NB4 (cell line): Measurements from ENCODE around the gene PLXNB2.

Experiments used
- DNase-seq: peaks from one replicate; pipeline ENCODE4 v3.0.0; 2010; ENCODE audit warnings: low read depth
- H3K4me3 ChIP-seq: one replicate; pipeline ENCODE4 v1.5.1; 2011; ENCODE audit warnings: mild to moderate bottlenecking, low read depth, low read length, moderate library complexity
- MAX ChIP-seq: IDR thresholded peaks from 2 replicates; pipeline ENCODE4 v1.6.1; 2011; ENCODE audit warnings: low read depth, low read length
- MYC ChIP-seq: IDR thresholded peaks from 2 replicates; pipeline ENCODE4 v1.6.1; 2011; ENCODE audit warnings: low read depth, low read length
- POLR2A ChIP-seq: IDR thresholded peaks from 2 replicates; pipeline ENCODE4 v1.6.1; 2011; ENCODE audit warnings: mild to moderate bottlenecking; ENCODE audit not compliant: insufficient read length; ENCODE audit errors: extremely low read depth
- TF ChIP-seq, protein P1 (sequence below): IDR thresholded peaks from one replicate; pipeline ENCODE4 v1.5.1; 2012; ENCODE audit warnings: low read depth, low read length

The PLXNB2 gene

GRCh38 chr22:50271519-50271970 is 35.9 kb downstream of the PLXNB2 start:
- peak; percentile 77 for DNase-seq
- no peak overlapping the region for H3K4me3 ChIP-seq
- TF ChIP-seq POLR2A, result no peak
- no peak for TF ChIP-seq MAX
- no peak for TF ChIP-seq MYC
- TF ChIP-seq, protein P1, sequence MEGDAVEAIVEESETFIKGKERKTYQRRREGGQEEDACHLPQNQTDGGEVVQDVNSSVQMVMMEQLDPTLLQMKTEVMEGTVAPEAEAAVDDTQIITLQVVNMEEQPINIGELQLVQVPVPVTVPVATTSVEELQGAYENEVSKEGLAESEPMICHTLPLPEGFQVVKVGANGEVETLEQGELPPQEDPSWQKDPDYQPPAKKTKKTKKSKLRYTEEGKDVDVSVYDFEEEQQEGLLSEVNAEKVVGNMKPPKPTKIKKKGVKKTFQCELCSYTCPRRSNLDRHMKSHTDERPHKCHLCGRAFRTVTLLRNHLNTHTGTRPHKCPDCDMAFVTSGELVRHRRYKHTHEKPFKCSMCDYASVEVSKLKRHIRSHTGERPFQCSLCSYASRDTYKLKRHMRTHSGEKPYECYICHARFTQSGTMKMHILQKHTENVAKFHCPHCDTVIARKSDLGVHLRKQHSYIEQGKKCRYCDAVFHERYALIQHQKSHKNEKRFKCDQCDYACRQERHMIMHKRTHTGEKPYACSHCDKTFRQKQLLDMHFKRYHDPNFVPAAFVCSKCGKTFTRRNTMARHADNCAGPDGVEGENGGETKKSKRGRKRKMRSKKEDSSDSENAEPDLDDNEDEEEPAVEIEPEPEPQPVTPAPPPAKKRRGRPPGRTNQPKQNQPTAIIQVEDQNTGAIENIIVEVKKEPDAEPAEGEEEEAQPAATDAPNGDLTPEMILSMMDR, result no peak

GRCh38 chr22:50270666-50271394 is 36.6 kb downstream of the PLXNB2 start:
- TF ChIP-seq, protein P1, result no peak
- 0 out of 2 replicates have a peak, but pooled peaks have one; percentile 34 for TF ChIP-seq MAX
- no peak for TF ChIP-seq MYC
- TF ChIP-seq POLR2A, result no peak
- peak; percentile 83 for DNase-seq

GRCh38 chr22:50269970-50270665 is 37.3 kb downstream of the PLXNB2 start, which contains the start of gene MAPK11:
Gene MAPK11, minus strand, starts transcription at chr22:50270380. Its CDS starts 88 bp downstream, at chr22:50270292.
- DNase-seq, result peak; percentile 65
- TF ChIP-seq MAX (no peak), MYC (no peak), POLR2A (no peak)
- TF ChIP-seq, protein P1, result no peak
- H3K4me3 ChIP-seq, result peak within 1 kb of the TSS; percentile 34

More at GRCh38 chr22:50270666-50271394, 36.6 kb downstream of the PLXNB2 start:
- H3K4me3 ChIP-seq, result peak overlapping the region; percentile 34

DNA sequence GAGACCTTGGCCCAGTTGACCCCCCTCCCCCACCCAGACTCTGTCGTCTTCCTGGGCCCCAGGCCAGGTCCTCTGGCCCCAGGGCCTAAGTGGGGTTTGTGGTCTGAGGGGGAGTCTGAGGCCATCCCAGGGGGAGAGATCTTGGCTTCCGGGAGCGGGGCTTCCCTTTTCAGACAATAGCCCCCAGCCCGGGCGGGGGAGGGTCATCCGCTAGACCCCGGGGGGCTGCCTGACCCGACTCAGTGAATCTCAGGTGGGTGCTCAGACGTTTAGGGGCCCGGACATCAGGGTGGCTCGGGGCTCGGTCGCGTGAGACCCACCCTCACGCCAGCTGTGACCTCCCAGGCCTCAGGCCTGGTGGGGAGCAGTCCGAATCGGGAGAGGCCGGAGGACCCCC is 37.9 kb downstream of the PLXNB2 start:
- H3K4me3 ChIP-seq, result peak overlapping the region; percentile 21
- DNase-seq, result peak; percentile 73

DNA sequence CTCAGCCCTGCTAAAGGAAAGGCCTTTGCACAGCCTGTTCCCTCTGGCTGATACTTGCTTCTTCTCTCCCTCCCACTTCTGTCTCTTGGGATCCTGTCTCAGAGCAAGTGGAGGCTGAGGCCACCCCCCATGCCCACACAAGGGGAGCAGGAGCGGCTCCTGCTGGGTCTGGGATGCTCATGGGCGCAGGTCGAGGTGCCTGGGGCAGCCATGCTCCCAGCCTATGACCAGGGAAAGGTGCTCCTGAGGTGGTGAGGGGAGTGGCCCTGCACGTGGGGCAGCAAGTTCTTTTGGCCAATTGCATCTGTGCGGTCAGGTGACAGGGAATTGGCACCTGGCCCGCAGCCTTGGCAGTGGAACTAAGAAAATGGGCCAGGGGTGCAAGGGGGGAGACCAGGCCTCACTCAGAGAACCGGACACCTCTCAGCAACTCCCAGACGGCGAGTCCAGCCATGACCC is 38.8 kb downstream of the PLXNB2 start:
- peak; percentile 36 for DNase-seq
- no peak for TF ChIP-seq POLR2A
- no peak for TF ChIP-seq MAX
- TF ChIP-seq, protein P1, result no peak
- no peak for TF ChIP-seq MYC
- H3K4me3 ChIP-seq, result no peak overlapping the region

More for the DNA sequence above, 37.9 kb downstream of the PLXNB2 start:
- TF ChIP-seq, protein P1, result no peak
- TF ChIP-seq POLR2A, result no peak
- no peak for TF ChIP-seq MYC
- no peak for TF ChIP-seq MAX
